Gastroesophageal sphincter (tissue), 4 donors: ENCODE measurements around the gene PLEKHG4B. TPM values are rescaled to one million over a fixed set of nuclear protein-coding genes. Genes with fewer than 3 reads are reported as not detected.
"Not testable (repeated sequence)": the region's sequence is repeated elsewhere in the genome, so short reads cannot be mapped to it uniquely, and the experiment has no call there.

Experiments
- ATAC-seq: fragments of 150-250 bp; one replicate; pipeline ENCODE4 v1.9.1; 2016; ENCODE audit warnings: mild to moderate bottlenecking, moderate library complexity
- H3K27ac ChIP-seq, 4 donors: fragments of 200-600 bp; sonication (generic) in 3 of 4; 1 replicate in 3 of 4; 2 replicates in 1 of 4; pipeline ENCODE4 v1.5.1; 2016 to 2019
- H3K27me3 ChIP-seq: fragments of 200-600 bp; sonication (generic); one replicate; pipeline ENCODE4 v1.5.1; 2019
- H3K36me3 ChIP-seq, 2 donors: fragments of 200-600 bp; sonication (generic); one replicate each; pipeline ENCODE4 v1.5.1; 2019; ENCODE audit warnings: control low read depth in 1 of 2
- H3K4me1 ChIP-seq, 3 donors: fragments of 200-600 bp; sonication (generic); 1 replicate in 2 of 3; 2 replicates in 1 of 3; pipeline ENCODE4 v1.5.1; 2016 to 2019; ENCODE audit warnings: control low read depth in 2 of 3
- H3K4me3 ChIP-seq, 2 donors: fragments of 200-600 bp; sonication (generic); one replicate each; pipeline ENCODE4 v1.5.1; 2019; ENCODE audit warnings: mild to moderate bottlenecking in 1 of 2, moderate library complexity in 1 of 2
- H3K9me3 ChIP-seq, 3 donors: fragments of 200-600 bp; sonication (generic); one replicate each; pipeline ENCODE4 v1.5.1; 2017 to 2019; ENCODE audit warnings: control low read depth in 2 of 3
- EP300 ChIP-seq: sonication (generic); formaldehyde crosslinking; IDR thresholded peaks from one replicate; pipeline ENCODE4 v1.6.1; 2017; ENCODE audit warnings: antibody characterized with exemption, mild to moderate bottlenecking
- POLR2A ChIP-seq, 2 donors: fragments of 450-650 bp; IDR thresholded peaks; one replicate each; pipeline ENCODE4 v1.6.1; 2017; ENCODE audit warnings: antibody characterized with exemption in 2 of 2, mild to moderate bottlenecking in 2 of 2, moderate library complexity in 1 of 2
- POLR2AphosphoS5 ChIP-seq: sonication (generic); formaldehyde crosslinking; IDR thresholded peaks from one replicate; pipeline ENCODE4 v1.6.1; 2017; ENCODE audit warnings: antibody characterized with exemption
- WGBS, 2 donors: methylation state at CpG; one replicate each; pipeline ENCODE4 v1.1.5; 2018; ENCODE audit warnings: low coverage in 1 of 2; 5-methylcytosine and 5-hydroxymethylcytosine counted together
- total RNA-seq, 4 donors: library from RNA; depleted of rRNA; stranded (reverse); fragments of >200 nt; gene quantifications; one replicate each; pipeline ENCODE4 v1.1.0, GENCODE V29; 2016
- TF ChIP-seq, protein P1 (sequence below), 4 experiments: fragments of 200-600 bp in 2 of 4; fragments of 450-650 bp in 2 of 4; sonication (generic) in 1 of 4; IDR thresholded peaks; one replicate each; pipeline ENCODE4 v1.5.1; 2017 to 2019; ENCODE audit warnings: antibody characterized with exemption in 4 of 4, mild to moderate bottlenecking in 2 of 4, moderate library complexity in 2 of 4

PLEKHG4B gene
- total RNA-seq, 4 donors from 2014 or later = under 0.01 to 0.66 (median 0.15) TPM; not detected in 1

DNA sequence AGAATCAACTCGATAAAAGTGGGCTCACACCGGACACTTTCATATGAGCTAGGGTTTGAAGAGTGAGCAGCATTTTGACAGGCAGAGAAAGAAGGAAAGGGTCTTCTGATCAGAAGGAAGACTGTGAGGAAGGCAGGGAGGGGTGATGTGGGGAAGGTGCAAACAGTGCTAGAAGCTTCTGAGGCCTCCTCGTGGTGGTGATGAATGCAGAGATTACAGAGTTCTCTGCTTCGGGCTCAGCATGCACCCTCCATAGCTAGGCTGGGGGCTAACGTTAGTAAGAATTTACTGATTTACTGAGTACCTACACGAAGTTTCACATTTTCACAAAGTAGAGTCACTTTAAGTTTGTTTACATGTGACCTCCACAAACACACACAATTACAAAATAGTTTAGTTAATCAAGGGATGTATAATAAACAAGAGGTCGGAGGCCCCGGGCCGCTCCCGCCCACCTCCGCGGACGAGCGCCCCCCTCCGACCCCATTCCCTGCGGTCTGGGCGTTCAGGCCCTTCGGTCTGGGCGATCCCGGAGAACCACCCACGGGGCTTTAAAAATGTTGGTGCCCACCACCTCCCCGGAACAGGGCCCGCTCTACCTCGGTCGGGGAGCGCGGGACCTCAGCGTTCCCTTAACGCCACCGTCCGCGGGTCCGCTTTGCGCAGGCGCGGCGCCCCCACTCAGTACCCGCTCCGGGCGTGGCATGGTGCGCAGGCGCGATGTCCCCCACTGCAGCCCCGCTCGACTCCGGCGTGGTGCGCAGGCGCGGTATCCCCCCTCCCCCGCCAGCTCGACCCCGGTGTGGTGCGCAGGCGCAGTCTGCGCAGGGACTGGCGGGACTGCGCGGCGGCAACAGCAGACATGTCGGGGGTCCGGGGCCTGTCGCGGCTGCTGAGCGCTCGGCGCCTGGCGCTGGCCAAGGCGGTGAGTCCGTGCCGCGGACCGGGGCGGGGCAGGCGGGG, 125.8 kb downstream of the PLEKHG4B start, which contains the start of the genes CCDC127 and SDHA:
Gene CCDC127, minus strand, starts transcription at position 660 of the 963 bp plus-strand sequence. CDS start 1,304 bp downstream, outside the sequence.
Gene SDHA, plus strand, starts transcription at position 827 of the 963 bp plus-strand sequence. Its CDS starts 36 bp downstream, at position 863.
- peak within 1 kb of the TSS; percentile 97 to 99 for H3K4me3 ChIP-seq
- H3K27ac ChIP-seq = peak within 1 kb of the TSS; percentile 82 to 94 (median 88)
- not testable (repeated sequence) for H3K27me3 ChIP-seq, H3K9me3 ChIP-seq
- 0 to 1% methylated on average over 4 to 9 of the region's 75 CpGs for WGBS, 2 donors
- peak; percentile 99 for ATAC-seq
- peaks cover 0 to 52% (median 7%) of the 10 kb centered on the region in 3 donors for H3K4me1 ChIP-seq
- TF ChIP-seq POLR2AphosphoS5 = peak; percentile 91
- TF ChIP-seq POLR2A (IDR thresholded peaks at IDR 0.05) = peak; percentile 87 to 91
- TF ChIP-seq, protein P1, sequence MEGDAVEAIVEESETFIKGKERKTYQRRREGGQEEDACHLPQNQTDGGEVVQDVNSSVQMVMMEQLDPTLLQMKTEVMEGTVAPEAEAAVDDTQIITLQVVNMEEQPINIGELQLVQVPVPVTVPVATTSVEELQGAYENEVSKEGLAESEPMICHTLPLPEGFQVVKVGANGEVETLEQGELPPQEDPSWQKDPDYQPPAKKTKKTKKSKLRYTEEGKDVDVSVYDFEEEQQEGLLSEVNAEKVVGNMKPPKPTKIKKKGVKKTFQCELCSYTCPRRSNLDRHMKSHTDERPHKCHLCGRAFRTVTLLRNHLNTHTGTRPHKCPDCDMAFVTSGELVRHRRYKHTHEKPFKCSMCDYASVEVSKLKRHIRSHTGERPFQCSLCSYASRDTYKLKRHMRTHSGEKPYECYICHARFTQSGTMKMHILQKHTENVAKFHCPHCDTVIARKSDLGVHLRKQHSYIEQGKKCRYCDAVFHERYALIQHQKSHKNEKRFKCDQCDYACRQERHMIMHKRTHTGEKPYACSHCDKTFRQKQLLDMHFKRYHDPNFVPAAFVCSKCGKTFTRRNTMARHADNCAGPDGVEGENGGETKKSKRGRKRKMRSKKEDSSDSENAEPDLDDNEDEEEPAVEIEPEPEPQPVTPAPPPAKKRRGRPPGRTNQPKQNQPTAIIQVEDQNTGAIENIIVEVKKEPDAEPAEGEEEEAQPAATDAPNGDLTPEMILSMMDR (IDR thresholded peaks at IDR 0.05) = peak in 2 of 4 experiments; percentile 24 to 63
- H3K36me3 ChIP-seq = peaks cover 0 to 23% of the 10 kb centered on the region in 2 donors

DNA sequence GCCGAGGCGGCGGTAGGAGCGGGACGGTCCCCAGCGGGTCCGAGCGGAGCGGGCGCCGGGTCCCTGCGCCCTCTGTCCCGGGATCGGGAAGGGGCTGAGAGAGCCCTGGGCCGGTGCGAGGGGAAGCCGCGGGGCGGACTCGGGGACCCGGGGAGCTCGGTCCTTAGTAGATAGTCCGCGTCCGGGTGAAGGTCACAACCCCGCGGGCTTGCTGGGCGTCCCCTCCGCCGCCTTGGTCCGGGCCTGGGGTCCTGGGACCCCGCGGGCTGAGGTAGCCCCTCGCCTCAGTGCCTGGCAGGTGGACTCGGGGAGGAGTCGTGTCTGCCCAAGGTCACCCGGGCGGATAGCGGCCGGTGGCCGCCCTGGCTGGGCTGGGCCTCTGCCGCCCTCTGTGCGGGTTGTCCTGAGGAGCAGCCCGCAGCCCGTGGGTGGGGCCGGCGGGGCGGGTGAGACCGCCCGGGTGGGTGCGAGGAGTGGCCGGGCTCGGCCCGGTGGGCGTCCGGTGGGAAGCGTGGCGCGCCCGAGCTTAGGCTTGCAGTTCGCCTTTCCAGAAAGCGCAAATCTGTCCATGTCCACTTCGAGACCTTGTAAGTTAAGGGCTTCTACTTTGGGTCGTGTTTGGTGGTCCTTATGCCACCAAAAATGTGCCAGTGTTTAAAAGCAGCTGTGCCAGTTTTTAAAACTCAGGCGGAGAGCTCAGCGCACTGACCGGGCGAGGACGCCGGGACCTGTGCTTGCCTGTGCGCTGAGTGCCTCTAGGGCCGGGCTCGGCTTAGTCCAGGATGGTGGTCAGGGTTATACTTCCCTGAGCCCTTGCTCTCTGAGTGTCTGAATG, 126.7 kb downstream of the PLEKHG4B start:
- ATAC-seq = peak; percentile 51
- peaks cover 0 to 18% of the 10 kb centered on the region in 2 donors for H3K36me3 ChIP-seq

DNA sequence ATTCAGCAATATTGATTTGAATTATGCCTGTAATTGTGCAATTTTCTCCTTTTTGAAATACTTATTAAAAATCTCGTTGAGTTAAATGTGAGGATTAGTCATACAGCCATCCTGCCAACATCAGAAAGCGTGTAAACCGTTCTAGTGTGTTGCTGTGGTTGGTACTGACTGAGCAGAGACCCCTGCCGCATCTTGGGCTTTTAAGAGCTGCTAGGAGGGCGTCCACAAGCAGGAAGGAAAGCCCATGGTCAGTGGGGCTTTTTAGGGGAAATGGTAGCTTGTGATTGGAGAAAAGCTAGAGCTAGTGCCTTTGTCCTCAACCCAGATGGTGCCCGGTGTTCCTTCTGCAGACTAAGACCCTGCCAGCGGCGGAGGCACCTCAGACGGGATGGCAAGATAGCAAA, 127.5 kb downstream of the PLEKHG4B start:
- Histone ChIP-seq H3K9me3 (no peaks in the 10 kb centered on the region), H3K27ac (peak overlapping the region in 3 of 4 donors; percentile 82 to 94 (median 92)), H3K4me1 (peaks cover 0 to 59% (median 7%) of the 10 kb centered on the region in 3 donors), H3K27me3 (no peaks in the 10 kb centered on the region), H3K4me3 (peak overlapping the region; percentile 97 to 99), H3K36me3 (peaks cover 0 to 20% of the 10 kb centered on the region in 2 donors)
- ATAC-seq = no peak
- WGBS, 2 donors = 6 to 21% methylated on average over 5 to 7 of the region's 9 CpGs
- no peak for TF ChIP-seq EP300
- no peak for TF ChIP-seq POLR2AphosphoS5
- TF ChIP-seq POLR2A (IDR thresholded peaks at IDR 0.05) = no peak
- TF ChIP-seq, protein P1 (IDR thresholded peaks at IDR 0.05) = no peak

More for the DNA sequence above, 126.7 kb downstream of the PLEKHG4B start:
- Histone ChIP-seq H3K27ac (peak overlapping the region; percentile 82 to 94 (median 88)), H3K4me1 (peaks cover 0 to 59% (median 7%) of the 10 kb centered on the region in 3 donors), H3K4me3 (peak overlapping the region; percentile 97 to 99), H3K9me3 (no peaks in the 10 kb centered on the region), H3K27me3 (no peaks in the 10 kb centered on the region)
- no peak for TF ChIP-seq EP300
- TF ChIP-seq, protein P1 (IDR thresholded peaks at IDR 0.05) = peak in 1 of 4 experiments; percentile 1
- WGBS, 2 donors = no CpG with 5 or more reads among the region's 73 CpGs

DNA sequence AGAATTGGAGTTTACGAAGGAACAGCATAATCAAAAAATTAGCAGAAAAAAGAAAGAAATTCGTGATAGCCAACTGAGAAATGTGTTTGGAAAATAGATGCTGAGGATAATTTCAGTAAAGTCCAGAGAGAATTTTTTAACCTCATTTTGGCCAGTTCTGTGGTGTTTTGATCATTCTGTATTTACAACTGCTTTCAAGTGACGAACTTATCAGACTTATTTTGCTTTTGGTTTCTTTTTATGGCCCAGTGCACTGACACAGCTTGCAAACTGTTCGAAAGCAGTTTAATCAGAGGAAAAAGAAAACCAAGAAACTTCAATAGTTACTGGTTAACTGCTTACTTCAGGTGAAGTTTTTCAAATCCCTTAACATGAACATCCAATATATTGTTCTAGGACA, 128.0 kb downstream of the PLEKHG4B start:
- 35 to 45% methylated on average over 4 of the region's 4 CpGs for WGBS, 2 donors
- Histone ChIP-seq H3K36me3 (peaks cover 0 to 21% of the 10 kb centered on the region in 2 donors), H3K4me1 (peaks cover 0 to 57% (median 7%) of the 10 kb centered on the region in 3 donors), H3K9me3 (no peaks in the 10 kb centered on the region), H3K4me3 (peak overlapping the region; percentile 97 to 99), H3K27ac (peak overlapping the region in 2 of 4 donors; percentile 92 to 94), H3K27me3 (no peaks in the 10 kb centered on the region)
- ATAC-seq = no peak
- TF ChIP-seq POLR2AphosphoS5 (no peak), POLR2A (IDR thresholded peaks at IDR 0.05) (no peak)
- TF ChIP-seq, protein P1 (IDR thresholded peaks at IDR 0.05) = no peak

DNA sequence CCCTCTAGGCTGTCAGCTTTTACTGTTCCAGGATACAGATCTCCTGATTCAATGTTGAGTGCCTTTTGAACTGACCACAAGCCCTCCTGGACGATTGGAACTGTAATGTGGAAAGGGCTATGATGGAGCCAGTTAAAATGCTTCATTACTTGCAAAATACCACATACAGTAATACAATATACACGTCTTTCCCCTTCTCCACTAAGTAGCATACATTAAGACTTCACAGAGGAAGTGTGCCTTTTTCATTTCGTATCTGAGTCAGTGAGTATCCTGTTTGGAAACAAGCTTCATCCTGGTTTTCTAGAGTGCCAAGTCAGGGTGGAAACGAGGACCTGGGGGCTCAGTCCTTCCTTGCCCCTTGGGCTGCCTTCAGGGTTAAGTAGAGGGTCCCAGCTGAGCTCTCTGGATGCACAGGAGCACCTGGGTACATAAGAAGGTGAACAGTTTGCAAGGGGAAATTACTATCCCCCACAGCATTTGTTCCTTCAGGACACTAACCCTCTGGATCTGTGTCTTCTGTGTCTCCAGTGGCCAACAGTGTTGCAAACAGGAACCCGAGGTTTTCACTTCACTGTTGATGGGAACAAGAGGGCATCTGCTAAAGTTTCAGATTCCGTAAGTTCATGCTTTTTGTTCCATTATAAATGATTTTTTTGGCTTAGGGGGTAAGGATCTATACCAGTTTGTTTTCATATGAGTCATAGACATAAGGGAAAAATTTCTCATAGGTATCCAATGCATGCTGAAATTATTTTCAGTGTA, 131.2 kb downstream of the PLEKHG4B start:
- H3K27ac ChIP-seq, H3K9me3 ChIP-seq, ATAC-seq, H3K4me3 ChIP-seq, H3K27me3 ChIP-seq: not testable (repeated sequence)
- peaks cover 0 to 45% of the 10 kb centered on the region in 2 donors for H3K36me3 ChIP-seq
- peaks cover 0 to 38% (median 7%) of the 10 kb centered on the region in 3 donors for H3K4me1 ChIP-seq
- WGBS, 2 donors = 41 to 42% methylated on average over 5 of the region's 6 CpGs
